Left lung (tissue), 10 donors: ENCODE results near the gene CTSK. TPM values are rescaled to one million over a fixed set of nuclear protein-coding genes. Genes with fewer than 3 reads are reported as not detected.

Experiments
- ATAC-seq: fragments of 200-7000 bp; cut with Tn5 transposase; one replicate; pipeline ENCODE4 v1.9.1; 2020; ENCODE audit warnings: moderate library complexity
- DNase-seq, 4 donors: peaks; one replicate each; pipeline ENCODE4 v3.0.0-alpha.2; 2013 to 2020
- H3K27ac ChIP-seq, 2 donors: fragments of 200-600 bp; sonication (generic) in 1 of 2; one replicate each; pipeline versions ENCODE4 v1.5.0 to v1.8.0; 2020 to 2021
- H3K27me3 ChIP-seq, 2 donors: fragments of 200-600 bp; sonication (generic) in 1 of 2; one replicate each; pipeline versions ENCODE4 v1.5.0 to v1.8.0; 2020 to 2021
- H3K36me3 ChIP-seq, 2 donors: fragments of 200-600 bp; sonication (generic) in 1 of 2; one replicate each; pipeline versions ENCODE4 v1.5.0 to v1.8.0; 2020 to 2021
- H3K4me1 ChIP-seq, 2 donors: fragments of 200-600 bp; one replicate each; pipeline ENCODE4 v1.8.0; 2021
- H3K4me3 ChIP-seq, 2 donors: fragments of 200-600 bp; sonication (generic) in 1 of 2; one replicate each; pipeline versions ENCODE4 v1.5.0 to v1.8.0; 2020 to 2021; ENCODE audit warnings: mild to moderate bottlenecking in 1 of 2
- H3K9me3 ChIP-seq, 2 donors: fragments of 200-600 bp; sonication (generic) in 1 of 2; one replicate each; pipeline versions ENCODE4 v1.5.0 to v1.8.0; 2020 to 2021
- intact Hi-C, 2 donors: fragments of 100-400 bp; cut with DNase I; formaldehyde crosslinking; loops; one replicate each; pipeline versions ENCODE4 v1.11.2 to v1.14.2; 2022
- polyA plus RNA-seq, 6 donors: library from polyadenylated mRNA; unstranded; fragments of 120-200 nt; gene quantifications; one replicate each; pipeline ENCODE4 v1.2.1, GENCODE V29; 2013; ENCODE audit not compliant: insufficient read length in 6 of 6
- total RNA-seq, 2 donors: library from RNA; stranded (reverse); fragmentation: NEBNext Ultra II Directional; extraction: Animal tissue kit (Norgen Biotek cat#: 25700); gene quantifications; one replicate each; pipeline ENCODE4 v1.2.1, GENCODE V29; 2021
- TF ChIP-seq, protein P1 (sequence below), 2 donors: fragments of 200-600 bp; sonication (generic) in 1 of 2; IDR thresholded peaks; one replicate each; pipeline versions ENCODE4 v1.5.0 to v1.8.0; 2021; ENCODE audit warnings: antibody characterized with exemption in 2 of 2
- donor health status: DM: no; HTN: yes; CAD: no.
- donor health status: DM: no; HTN: no; CAD: no.

Gene CTSK
- total and polyA plus RNA-seq, 8 donors, result 19.9 to 54.5 (median 36.0) TPM

DNA sequence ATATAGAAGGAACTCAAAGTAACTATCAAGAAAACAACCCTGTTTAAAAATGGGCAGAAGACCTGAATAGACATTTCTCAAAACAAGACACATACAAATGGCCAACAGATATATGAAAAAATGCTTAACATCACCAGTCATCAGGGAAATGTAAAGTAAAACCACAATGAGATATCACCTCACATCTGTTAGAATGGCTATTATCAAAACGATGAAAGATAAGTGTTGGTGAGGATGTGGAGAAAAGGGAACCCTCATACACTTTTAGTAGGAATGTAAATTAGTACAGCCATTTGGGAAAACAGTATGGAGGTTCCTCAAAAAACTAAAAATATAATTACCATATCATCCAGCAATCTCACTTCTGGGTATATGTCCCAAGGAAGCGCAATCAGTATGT lies 45.5 kb downstream of the CTSK start:
- DNase-seq (no peak), ATAC-seq (no peak)
- H3K4me3 ChIP-seq, result peak overlapping the region in 1 of 2 donors; percentile 54
- H3K36me3 ChIP-seq, result peaks cover 0 to 9% of the 10 kb centered on the region in 2 donors
- H3K9me3 ChIP-seq, result no peaks in the 10 kb centered on the region
- H3K27ac ChIP-seq, result peak overlapping the region in 1 of 2 donors; percentile 97
- H3K27me3 ChIP-seq, result no peaks in the 10 kb centered on the region
- TF ChIP-seq, protein P1, sequence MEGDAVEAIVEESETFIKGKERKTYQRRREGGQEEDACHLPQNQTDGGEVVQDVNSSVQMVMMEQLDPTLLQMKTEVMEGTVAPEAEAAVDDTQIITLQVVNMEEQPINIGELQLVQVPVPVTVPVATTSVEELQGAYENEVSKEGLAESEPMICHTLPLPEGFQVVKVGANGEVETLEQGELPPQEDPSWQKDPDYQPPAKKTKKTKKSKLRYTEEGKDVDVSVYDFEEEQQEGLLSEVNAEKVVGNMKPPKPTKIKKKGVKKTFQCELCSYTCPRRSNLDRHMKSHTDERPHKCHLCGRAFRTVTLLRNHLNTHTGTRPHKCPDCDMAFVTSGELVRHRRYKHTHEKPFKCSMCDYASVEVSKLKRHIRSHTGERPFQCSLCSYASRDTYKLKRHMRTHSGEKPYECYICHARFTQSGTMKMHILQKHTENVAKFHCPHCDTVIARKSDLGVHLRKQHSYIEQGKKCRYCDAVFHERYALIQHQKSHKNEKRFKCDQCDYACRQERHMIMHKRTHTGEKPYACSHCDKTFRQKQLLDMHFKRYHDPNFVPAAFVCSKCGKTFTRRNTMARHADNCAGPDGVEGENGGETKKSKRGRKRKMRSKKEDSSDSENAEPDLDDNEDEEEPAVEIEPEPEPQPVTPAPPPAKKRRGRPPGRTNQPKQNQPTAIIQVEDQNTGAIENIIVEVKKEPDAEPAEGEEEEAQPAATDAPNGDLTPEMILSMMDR (IDR thresholded peaks at IDR 0.05), result no peak
- H3K4me1 ChIP-seq, result peaks cover 9 to 61% of the 10 kb centered on the region in 2 donors
- intact Hi-C loops, result no loop called here

DNA sequence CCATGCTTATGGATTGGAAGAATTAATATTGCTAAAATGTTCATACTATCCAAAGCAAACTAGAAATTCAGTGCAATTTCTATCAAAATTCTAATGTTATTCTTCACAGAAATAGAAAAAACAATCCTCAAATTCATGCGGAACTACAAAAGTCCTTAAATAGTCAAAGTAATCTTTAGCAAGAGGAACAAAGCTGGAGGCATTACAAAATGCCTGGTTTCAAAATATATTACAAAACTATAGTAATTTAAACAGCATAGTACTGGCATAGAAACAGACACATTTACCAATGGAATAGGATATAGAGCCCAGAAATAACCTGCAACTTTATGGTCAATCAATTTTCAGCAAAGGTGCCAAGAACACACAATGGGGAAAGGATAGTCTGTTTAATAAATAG lies 46.3 kb downstream of the CTSK start:
- H3K36me3 ChIP-seq, result peaks cover 0 to 16% of the 10 kb centered on the region in 2 donors
- H3K27ac ChIP-seq, result peak overlapping the region in 1 of 2 donors; percentile 97
- TF ChIP-seq, protein P1 (IDR thresholded peaks at IDR 0.05), result no peak
- no peaks in the 10 kb centered on the region for H3K27me3 ChIP-seq
- peak overlapping the region in 1 of 2 donors; percentile 54 for H3K4me3 ChIP-seq
- no peaks in the 10 kb centered on the region for H3K9me3 ChIP-seq
- ATAC-seq (no peak), DNase-seq (no peak)
- peaks cover 9 to 61% of the 10 kb centered on the region in 2 donors for H3K4me1 ChIP-seq
- intact Hi-C loops, result no loop called here

DNA sequence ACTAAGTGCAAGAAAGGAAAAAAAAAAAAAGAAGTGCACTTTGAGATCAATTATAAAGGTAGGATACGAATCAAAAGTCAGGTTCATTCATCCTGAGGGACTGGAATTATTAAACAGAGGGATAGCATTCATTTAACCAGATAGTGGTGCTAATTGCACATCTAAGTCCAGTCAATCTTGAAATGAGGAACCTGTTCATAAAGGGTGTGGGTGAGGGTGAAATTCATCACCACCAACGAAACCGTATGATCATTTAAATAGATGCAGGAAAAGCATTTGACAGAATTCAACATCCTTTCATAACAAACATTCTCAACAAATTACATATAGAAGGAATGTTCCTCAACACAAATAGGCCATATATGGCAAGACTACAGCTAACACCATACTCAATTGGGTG lies 48.0 kb downstream of the CTSK start:
- TF ChIP-seq, protein P1 (IDR thresholded peaks at IDR 0.05), result no peak
- no peaks in the 10 kb centered on the region for H3K27me3 ChIP-seq
- H3K4me1 ChIP-seq, result peaks cover 9 to 50% of the 10 kb centered on the region in 2 donors
- no peaks in the 10 kb centered on the region for H3K9me3 ChIP-seq
- DNase-seq (no peak), ATAC-seq (peak; percentile 23)
- intact Hi-C loops, result no loop called here
- H3K36me3 ChIP-seq, result peaks cover 0 to 33% of the 10 kb centered on the region in 2 donors
- peak overlapping the region in 1 of 2 donors; percentile 97 for H3K27ac ChIP-seq
- H3K4me3 ChIP-seq, result peak overlapping the region in 1 of 2 donors; percentile 6

DNA sequence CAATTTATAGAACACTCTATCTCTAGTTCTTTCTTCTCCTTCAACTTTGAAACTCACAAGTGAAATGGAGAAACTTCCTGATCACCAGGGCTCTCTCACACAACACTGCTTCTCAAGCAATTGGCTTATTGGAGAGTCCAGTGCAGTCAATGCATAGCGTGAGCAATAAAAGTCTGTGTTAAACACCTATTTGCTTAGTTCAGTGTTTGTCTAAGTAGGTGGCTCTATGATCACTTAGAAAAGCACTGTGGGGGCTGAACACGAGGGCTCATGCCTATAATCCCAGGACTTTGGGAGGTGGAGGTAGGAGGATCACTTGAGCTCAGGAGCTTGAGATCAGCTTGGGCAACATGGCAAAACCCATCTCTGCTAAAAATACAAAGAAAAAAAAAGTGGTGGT lies 54.6 kb downstream of the CTSK start:
- peaks cover 0 to 4% of the 10 kb centered on the region in 2 donors for H3K4me1 ChIP-seq
- H3K27me3 ChIP-seq, result no peaks in the 10 kb centered on the region
- intact Hi-C loops, result no loop called here
- DNase-seq (no peak), ATAC-seq (no peak)
- H3K9me3 ChIP-seq, result no peaks in the 10 kb centered on the region
- H3K36me3 ChIP-seq, result peaks cover 0 to 97% of the 10 kb centered on the region in 2 donors
- H3K27ac ChIP-seq, result no peak overlapping the region
- TF ChIP-seq, protein P1 (IDR thresholded peaks at IDR 0.05), result no peak
- no peak overlapping the region for H3K4me3 ChIP-seq

DNA sequence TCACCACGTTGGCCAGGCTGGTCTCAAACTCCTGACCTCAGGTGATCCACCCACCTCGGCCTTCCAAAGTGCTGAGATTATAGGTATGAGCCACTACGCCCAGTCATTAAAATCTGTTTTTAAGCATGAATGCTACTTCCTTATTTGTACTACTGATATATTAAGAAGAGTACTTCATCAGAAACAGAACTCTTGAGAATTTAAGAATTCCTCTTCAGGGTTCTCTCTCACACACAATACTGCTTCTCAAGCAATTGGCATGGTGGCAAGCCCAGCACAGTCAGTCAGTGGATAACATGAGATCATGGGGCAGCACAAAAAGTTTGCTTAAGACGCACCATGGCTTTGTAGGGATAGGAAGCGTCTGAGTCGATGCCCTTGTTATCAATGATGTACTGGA lies 56.6 kb downstream of the CTSK start:
- peaks cover 0 to 97% of the 10 kb centered on the region in 2 donors for H3K36me3 ChIP-seq
- H3K9me3 ChIP-seq, result no peaks in the 10 kb centered on the region
- ATAC-seq (peak; percentile 90), DNase-seq (no peak)
- peaks cover 0 to 4% of the 10 kb centered on the region in 2 donors for H3K4me1 ChIP-seq
- H3K27me3 ChIP-seq, result no peaks in the 10 kb centered on the region
- TF ChIP-seq, protein P1 (IDR thresholded peaks at IDR 0.05), result no peak
- no peak overlapping the region for H3K27ac ChIP-seq
- intact Hi-C loops, result no loop called here
- H3K4me3 ChIP-seq, result no peak overlapping the region
